ENCODE results near the gene NCBP3.

GRCh38 chr17:3879591-3880417 lies 33.8 kb upstream of the NCBP3 start:
- TF ChIP-seq CTCF (IDR thresholded peaks at IDR 0.05) = no peak
- TF ChIP-seq POLR2A (IDR thresholded peaks at IDR 0.05) = no peak

Measured in tibial nerve (tissue), 3 donors.